GM08714 (cell line): ENCODE data around the gene ARVCF.

Source experiments
- H3K4me3 ChIP-seq: fragments of 200-500 bp; sonication (Bioruptor generic); 2 replicates; pipeline ENCODE4 v1.5.1; 2014; ENCODE audit warnings: mild to moderate bottlenecking, low read length, inconsistent platforms
- ZNF274 ChIP-seq: IDR thresholded peaks from 2 replicates; pipeline ENCODE4 v1.6.1; 2012; ENCODE audit warnings: mild to moderate bottlenecking, low read depth, low read length

The ARVCF gene

DNA sequence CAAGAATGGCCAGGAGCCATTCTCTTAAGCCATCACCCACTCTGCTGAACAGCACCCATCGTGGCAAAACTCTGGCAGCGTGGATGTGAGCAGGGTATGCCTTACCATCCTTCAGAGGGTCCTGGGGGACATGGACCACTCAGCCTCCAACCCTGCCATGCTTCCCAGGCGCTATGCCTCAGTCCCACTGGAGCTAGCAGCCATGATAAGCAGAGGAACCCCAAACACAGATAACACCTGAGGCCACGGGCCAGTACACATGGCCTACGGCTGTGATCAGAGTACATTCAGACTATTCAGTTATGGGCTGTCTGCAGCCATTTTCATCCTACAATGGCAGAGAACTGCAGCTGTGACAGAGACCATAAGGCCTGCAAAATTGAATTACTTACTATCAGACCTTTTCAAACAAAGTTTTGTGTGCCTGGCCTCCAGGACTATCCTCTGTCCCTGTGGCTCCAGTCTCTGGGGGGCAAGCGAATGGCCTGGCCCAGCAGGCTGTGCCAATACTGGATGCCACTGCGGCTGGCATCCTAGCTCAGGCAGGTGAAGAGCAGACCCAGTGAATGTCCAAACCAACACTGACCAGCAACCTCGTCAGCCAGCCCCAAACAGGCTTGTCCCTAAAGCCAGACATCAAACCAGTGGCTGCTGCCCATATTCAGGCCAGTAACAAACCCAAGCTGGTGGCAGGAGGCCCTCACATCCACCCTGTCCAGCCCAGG, 6.9 kb downstream of the ARVCF start:
- no peak overlapping the region for H3K4me3 ChIP-seq
- TF ChIP-seq ZNF274 = no peak

DNA sequence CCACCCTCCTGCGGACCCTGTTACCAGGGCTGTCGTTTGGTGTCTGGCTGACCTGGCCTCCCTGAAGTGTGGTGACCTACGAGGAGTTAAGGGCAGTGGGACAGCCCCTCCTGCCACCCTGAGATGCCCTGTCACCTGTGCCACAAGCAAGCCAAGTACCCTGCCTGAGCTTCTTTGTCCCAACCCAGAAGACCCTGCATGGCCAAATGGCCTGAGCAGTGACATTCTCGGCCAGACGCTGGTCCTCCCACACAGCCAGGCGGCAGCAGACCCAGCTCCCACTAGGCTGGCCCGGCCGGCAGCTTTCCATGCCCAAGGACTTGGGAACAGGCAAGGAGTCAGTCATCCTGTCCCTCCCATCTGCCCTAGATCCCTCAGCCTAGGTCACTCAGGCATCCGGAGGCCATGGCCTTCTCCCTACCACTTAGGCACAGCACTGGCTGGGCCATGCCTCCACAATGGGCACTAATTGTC, 7.6 kb downstream of the ARVCF start:
- no peak for TF ChIP-seq ZNF274
- H3K4me3 ChIP-seq = no peak overlapping the region

DNA sequence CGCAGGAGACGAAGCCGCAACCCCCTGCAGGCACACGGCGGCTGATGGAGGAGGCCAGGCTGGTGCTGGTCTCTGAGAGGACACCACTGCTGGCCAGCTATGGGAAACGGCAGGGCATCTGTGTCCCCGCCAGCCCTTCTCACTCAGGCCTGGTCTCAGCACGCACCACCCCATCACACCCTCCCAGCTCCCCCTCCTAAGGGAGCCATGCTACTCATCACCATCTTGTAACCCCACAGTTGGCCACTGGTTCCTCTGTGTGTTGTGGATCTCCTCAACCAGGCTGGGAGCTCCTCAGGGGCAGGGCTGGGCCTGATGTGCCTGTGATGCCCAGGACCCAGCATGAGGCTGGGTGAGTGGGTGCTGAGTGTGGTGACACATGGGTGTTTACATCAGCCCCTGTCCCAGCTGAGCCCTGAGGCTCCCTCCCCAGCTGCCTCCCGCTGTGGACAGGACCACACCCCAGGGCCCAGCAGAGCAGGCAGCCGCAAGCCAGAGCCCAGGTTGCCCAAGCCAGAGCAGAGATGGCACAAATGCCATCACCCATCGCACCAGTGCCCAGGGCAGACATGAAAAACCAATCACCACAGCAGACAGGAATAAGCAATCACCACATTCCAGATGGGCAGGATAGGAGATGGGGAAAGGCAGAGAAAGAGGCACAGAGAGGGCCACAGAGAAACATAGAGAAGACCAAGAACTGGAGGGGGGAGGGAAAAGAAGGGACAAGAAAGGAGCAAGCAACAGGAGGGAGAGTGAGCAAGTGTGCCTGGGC, 8.2 kb downstream of the ARVCF start:
- H3K4me3 ChIP-seq = no peak overlapping the region
- no peak for TF ChIP-seq ZNF274

DNA sequence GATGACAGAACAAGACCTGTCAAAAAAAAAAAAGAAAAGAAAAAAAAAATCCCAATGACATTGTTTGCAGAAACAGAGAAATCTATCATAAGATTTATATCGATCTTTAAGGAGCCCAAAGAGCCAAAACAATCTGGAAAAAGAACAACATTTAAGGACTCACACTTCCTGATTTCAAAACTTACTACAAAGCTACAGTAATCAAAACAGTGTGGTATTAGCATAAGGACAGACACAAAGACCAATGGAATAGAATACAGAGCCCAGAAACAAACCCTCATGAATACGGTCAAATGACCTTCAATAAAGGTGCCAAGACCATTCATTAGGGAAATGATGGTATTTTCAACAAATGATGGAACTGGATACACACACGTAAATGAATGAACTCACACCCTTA, 12.2 kb downstream of the ARVCF start:
- no peak for TF ChIP-seq ZNF274
- H3K4me3 ChIP-seq = no peak overlapping the region

DNA sequence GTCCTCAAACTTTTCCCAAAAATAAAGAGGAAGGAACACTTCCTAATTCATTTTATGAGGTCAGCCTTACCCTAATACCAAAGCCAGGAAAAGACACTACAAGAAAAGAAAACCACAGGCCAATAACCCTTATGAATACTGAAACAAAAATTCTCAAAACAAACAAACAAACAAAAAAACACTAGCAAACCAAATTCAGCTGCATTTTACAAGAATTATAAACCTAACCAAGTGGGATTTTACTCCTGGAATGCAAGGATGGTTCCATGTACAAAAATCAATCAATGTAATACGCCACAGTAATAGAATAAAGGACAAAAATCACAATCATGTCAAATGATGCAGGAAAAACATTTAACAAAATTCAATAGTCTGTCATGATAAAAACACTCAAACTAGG, 13.3 kb downstream of the ARVCF start:
- TF ChIP-seq ZNF274 = no peak
- no peak overlapping the region for H3K4me3 ChIP-seq

DNA sequence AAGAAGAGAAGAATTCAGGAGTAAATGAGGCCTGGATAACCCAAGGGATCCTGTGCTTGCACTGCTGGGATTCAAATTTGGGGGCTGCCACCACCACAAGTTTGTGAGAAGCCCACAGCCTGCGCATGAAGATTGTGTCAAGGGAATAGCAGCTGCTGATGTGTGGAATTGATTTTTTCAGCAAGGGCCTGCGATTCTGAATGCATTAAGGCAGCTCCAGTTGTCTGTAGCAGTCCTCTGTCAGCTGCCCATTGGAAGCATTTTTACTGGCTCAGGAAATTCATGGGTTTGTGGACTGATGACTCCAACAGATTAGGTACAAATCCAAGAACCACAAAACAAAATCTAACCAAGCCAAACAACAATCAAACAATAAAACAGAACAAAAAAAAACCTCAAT, 14.0 kb downstream of the ARVCF start:
- no peak overlapping the region for H3K4me3 ChIP-seq
- TF ChIP-seq ZNF274 = no peak

DNA sequence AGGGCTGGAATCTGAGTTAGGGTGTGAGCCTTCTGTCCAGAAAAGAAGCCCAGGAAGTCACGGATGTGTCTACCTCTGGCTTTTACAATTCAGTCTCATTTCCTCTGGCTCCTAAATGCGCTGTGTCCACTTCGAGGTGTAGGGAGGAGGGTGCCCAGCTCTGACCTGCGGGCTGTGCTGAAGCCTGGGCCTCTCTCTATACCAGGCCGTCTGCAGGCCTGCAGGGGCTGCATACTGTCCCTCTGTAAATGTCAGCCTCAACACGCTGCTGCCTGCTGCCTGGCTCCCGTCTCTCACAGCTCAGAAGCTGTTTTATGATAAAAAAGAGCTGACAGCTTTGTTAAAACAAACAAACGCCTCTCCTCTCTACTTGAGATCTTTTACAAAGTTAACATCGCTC, 14.5 kb downstream of the ARVCF start:
- no peak for TF ChIP-seq ZNF274

DNA sequence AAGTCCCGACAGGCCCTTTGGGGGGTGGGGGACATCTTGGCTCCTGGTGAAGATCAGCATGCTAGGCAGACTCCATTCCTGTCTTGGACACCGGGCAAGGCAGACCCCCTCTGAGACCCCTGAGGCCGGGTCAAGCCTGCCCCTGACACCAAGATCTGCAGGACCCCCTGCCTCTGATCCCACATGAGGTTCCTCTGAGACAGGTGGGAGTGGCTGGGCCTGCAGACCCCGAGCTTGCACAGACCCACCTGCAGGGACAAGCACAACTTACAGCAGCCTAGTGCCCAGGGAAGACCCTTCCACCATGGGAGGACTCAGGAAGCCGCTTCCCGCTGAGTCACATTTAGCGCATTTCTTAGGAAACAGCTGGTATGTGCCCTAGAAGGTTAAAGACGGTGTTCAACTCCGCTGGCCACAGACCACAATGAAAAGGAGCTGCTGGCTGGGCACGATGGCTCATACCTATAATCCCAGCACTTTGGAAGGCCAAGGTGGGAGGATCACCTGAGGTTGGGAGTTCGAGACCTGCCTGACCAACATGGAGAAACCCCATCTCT, 15.5 kb downstream of the ARVCF start:
- H3K4me3 ChIP-seq = no peak overlapping the region
- no peak for TF ChIP-seq ZNF274

More for the DNA sequence above, 14.5 kb downstream of the ARVCF start:
- H3K4me3 ChIP-seq = no peak overlapping the region

DNA sequence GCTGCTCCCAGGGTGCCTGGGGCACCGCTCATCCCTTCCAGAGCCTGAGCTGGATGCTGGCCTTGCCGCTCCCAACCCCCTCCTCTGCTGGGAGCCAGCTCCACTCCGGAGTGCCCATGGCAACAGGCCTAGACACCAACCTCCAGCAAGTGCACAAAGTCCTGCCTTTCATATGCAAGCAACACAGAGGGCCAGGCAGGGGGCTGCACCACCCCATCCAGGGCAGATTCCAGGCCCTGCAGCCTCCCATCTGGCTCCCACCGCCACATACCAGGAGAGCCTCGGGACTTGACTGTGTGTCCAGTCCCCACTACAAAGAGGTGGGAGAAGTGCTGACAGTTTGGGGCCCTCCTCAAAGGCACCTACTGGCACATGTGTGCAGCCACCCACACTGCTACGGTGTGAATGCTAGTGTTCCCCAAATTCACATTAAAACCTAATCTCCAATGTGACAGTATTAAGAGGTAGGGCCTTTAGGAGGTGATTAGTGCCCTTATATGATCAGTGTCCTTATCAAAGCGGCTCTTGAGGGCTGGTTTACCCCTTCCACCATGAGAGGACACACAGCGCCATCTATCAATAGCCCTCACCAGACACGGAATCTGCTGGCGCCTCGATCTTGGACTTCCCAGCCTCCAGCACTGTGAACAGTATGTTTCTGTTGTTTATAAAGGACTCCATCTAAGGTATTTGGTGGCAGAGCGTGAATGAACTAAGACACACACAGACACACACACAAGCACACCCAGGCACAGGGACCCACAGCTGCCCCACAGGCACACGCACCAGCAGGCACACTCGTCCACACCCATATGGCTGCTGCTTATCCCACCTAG, 16.2 kb downstream of the ARVCF start:
- no peak for TF ChIP-seq ZNF274
- no peak overlapping the region for H3K4me3 ChIP-seq

DNA sequence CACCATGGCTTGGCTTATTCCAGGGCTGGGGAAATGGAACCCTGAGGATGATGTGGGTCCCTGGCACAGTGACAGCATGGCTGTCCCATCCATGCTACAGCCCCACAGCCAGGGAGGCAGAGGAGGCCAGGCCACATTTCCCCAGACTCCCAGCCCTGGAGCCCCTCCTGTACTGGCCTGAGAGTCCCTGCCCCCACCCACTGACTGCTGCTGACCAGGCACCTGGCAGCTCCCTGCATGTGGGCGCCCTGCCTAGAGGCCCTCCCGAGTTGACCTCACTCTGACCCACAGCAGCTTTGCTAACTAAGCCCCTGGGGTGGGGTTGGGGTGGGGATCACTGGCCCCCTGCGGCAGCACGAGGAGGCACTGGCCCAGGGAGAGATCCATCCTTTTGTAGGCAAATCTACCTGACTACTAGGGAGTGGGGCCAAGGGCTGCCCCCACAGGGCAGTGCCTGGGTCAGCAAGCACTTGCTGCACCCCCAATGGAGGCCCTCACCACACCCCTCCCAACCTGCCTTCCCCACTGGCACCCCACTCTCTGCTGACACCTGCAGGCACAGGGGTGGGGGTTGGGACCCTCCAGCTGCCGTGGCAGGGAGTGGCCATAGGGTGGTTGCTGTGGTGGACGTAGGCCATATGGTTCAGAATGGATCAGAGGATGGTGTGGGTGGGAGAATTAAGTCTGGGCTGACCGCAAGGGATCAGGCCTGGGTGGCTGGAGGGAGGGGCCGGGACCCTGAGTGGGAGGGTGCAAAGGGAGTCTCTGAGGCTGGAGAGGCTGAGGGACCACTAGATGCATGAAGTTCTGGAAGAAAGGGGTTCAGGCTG, 17.4 kb downstream of the ARVCF start:
- TF ChIP-seq ZNF274 = no peak

DNA sequence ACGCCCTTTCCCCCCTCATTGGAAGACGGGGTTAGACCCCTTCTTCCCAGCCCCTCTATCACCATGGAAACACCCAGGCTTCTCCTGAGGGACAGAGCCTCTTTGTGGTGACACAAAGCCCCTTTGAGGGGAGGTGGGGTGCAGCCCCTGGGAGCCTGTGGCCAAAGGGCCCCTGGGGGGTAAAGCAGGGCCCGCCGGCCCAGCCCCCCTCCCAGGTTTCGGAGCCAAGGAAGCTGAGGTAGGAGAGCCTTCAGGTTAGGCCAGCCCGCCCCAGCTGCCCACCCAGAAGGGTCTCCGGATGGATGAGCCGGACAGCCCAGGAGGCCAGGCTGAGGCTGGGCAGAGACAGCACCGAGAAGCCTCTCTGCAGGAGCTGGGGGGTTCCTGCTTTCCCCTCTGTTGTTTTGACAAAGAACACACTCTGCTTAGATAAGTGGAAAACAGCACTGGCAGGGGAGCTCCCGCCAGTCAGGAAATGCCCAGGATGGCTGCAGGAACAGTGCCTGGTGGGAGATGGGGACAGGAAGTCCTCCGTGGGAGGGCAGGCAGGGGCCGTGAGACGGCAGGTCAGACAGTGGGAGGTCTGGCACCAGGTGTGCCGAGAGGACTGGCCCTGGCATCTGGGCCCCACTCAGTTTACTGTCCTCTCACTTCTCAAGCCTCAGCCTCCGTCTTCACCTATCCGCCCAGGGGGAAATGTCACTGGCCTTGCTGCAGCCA, 18.2 kb downstream of the ARVCF start:
- no peak overlapping the region for H3K4me3 ChIP-seq
- TF ChIP-seq ZNF274 = no peak

More for the DNA sequence above, 17.4 kb downstream of the ARVCF start:
- no peak overlapping the region for H3K4me3 ChIP-seq

DNA sequence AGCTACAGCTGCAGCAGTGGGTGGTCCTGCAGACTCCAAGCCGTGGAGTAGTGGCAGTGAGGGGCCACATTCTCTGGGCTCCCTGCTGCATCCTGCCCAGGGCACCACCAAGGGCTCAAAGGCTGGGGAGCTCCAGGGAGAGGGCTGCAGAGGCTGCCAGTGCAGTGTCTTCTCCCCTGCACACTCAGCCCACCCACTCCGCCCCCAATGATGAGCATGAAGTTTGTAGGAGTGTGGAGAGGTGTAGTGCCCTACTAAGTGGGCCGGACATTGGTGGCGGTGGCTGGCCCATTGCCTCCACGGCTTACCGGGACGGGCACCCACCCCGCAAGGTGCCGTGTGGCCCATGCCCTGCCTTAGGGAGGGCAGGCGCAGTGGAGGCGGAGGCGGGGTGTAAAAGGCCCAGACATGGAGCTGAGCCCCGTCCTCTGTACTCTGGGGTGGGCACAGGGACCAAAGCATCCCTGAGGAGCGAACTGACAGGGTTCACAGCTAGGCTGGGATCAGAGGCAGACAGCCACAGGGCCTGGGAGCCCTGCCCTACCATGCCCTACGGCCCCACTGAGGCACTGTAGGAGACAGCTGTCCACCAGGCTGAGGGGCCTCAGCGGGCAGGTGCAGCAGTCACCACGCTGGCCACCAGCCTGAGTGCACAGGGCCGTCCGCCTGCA, 18.9 kb downstream of the ARVCF start:
- no peak overlapping the region for H3K4me3 ChIP-seq
- no peak for TF ChIP-seq ZNF274

DNA sequence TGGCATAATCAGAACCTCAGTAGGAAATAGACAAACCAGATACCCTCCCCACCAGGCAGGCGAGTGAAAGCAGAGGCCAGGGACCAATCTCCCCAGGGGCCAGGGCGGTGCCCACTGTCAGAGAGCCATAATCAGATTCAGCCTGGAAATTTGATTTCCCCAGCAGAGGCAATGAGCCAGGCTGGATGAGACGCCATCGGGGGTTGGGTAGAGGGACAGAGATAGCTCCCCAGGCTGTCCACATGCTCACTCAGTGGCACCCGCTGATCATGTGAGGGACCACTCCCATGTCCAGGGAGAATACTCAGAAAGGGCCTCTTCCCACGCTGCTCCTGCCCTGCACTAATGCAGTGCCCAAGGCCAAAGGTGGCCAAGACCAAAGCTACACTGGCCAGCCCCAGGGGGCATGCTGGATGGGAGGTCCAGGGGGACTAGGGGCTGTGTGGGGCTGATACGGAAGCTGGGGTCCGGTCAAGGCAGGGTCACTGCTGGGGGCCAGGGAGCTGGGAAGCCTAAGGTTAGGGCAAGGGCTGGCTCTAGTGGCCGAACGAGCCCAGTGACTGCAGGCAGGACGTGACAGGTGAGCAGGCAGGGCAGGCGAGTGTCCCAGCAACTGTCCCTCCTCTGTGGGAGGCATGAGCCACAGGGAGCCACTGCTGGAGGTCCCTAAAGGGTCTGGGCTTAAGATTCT, 19.8 kb downstream of the ARVCF start:
- no peak overlapping the region for H3K4me3 ChIP-seq
- TF ChIP-seq ZNF274 = no peak
